ENCODE results near the gene ARHGAP25.

Gene ARHGAP25

GRCh38 chr2:68835621-68836020, 101.0 kb downstream of the ARHGAP25 start:
- no peak for DNase-seq

GRCh38 chr2:68837164-68837860, 102.7 kb downstream of the ARHGAP25 start:
- peak; percentile 73 for DNase-seq

GRCh38 chr2:68837861-68838341, 103.3 kb downstream of the ARHGAP25 start:
- no peak for DNase-seq

GRCh38 chr2:68838641-68839040, 104.0 kb downstream of the ARHGAP25 start:
- no peak for DNase-seq

GRCh38 chr2:68839260-68839833, 104.7 kb downstream of the ARHGAP25 start:
- DNase-seq: peak; percentile 15

GRCh38 chr2:68845043-68845442, 110.4 kb downstream of the ARHGAP25 start:
- no peak for DNase-seq

GRCh38 chr2:68846091-68846490, 111.5 kb downstream of the ARHGAP25 start:
- DNase-seq: no peak

GRCh38 chr2:68847751-68848150, 113.1 kb downstream of the ARHGAP25 start:
- no peak for DNase-seq

GRCh38 chr2:68849579-68850030, 115.0 kb downstream of the ARHGAP25 start:
- DNase-seq: no peak

GRCh38 chr2:68850524-68850923, 115.9 kb downstream of the ARHGAP25 start:
- no peak for DNase-seq

- no peak for DNase-seq
Measured at GRCh38 chr2:68853035-68853434, 118.4 kb downstream of the ARHGAP25 start.

- DNase-seq: no peak
Measured at GRCh38 chr2:68853915-68854314, 119.3 kb downstream of the ARHGAP25 start.

GRCh38 chr2:68854476-68854875, 119.9 kb downstream of the ARHGAP25 start:
- DNase-seq: no peak

- no peak for DNase-seq
Measured at GRCh38 chr2:68855550-68855949, 120.9 kb downstream of the ARHGAP25 start.

GRCh38 chr2:68857202-68857845, 122.7 kb downstream of the ARHGAP25 start:
- no peak for DNase-seq

GRCh38 chr2:68857855-68858456, 123.3 kb downstream of the ARHGAP25 start:
- no peak for DNase-seq

- no peak for DNase-seq
Measured at GRCh38 chr2:68860111-68860510, 125.5 kb downstream of the ARHGAP25 start.

GRCh38 chr2:68861330-68861729, 126.7 kb downstream of the ARHGAP25 start:
- no peak for DNase-seq

- DNase-seq: no peak
Measured at GRCh38 chr2:68862889-68863288, 128.3 kb downstream of the ARHGAP25 start.

GRCh38 chr2:68863996-68864395, 129.4 kb downstream of the ARHGAP25 start:
- no peak for DNase-seq

GRCh38 chr2:68865108-68865507, 130.5 kb downstream of the ARHGAP25 start:
- no peak for DNase-seq

- DNase-seq: no peak
Measured at GRCh38 chr2:68870215-68870614, 135.6 kb downstream of the ARHGAP25 start.

- DNase-seq: no peak
Measured at GRCh38 chr2:68871159-68871764, 136.7 kb downstream of the ARHGAP25 start, which contains the start of gene BMP10. Gene BMP10, minus strand, starts transcription at chr2:68871397. Its CDS starts 39 bp downstream, at chr2:68871358.
